WTC11 (cell line): ENCODE measurements around the gene EXOSC7. TPM values are rescaled to one million over a fixed set of nuclear protein-coding genes. Genes with fewer than 3 reads are reported as not detected.

Experiments used
- ATAC-seq: fragments of 200-7000 bp; cut with Tn5 transposase; 2 replicates; pipeline ENCODE4 v1.10.0; 2021; ENCODE audit warnings: mild to moderate bottlenecking, moderate library complexity
- CTCF ChIA-PET: fragments of 300-600 bp; sonication (Branson Sonifier 250); formaldehyde crosslinking; loops from one replicate; lab custom pipeline; 2021; ENCODE audit warnings: antibody characterized with exemption; lab: Charles Lee
- POLR2A ChIA-PET: fragments of 350-600 bp; sonication (Branson Sonifier 250); formaldehyde crosslinking; loops from one replicate; lab custom pipeline; 2021; ENCODE audit warnings: antibody characterized with exemption; lab: Charles Lee
- DNase-seq: peaks from one replicate; pipeline ENCODE4 v3.0.0; 2021; ENCODE audit warnings: low spot score
- H3K27ac Mint-ChIP-seq: 2 replicates; pipeline ENCODE4 v1.8.0; 2021; ENCODE audit warnings: mixed read lengths
- H3K27me3 Mint-ChIP-seq: 2 replicates; pipeline ENCODE4 v1.8.0; 2021; ENCODE audit warnings: low read depth, mild to moderate bottlenecking, moderate library complexity, mixed read lengths
- H3K36me3 Mint-ChIP-seq: 2 replicates; pipeline ENCODE4 v1.8.0; 2021; ENCODE audit warnings: mixed read lengths
- H3K4me1 Mint-ChIP-seq: 2 replicates; pipeline ENCODE4 v1.8.0; 2022; ENCODE audit warnings: mixed read lengths
- H3K4me3 Mint-ChIP-seq: 2 replicates; pipeline ENCODE4 v1.8.0; 2021; ENCODE audit warnings: mild to moderate bottlenecking, moderate library complexity, mixed read lengths
- H3K9me3 Mint-ChIP-seq: 2 replicates; pipeline ENCODE4 v1.8.0; 2021; ENCODE audit warnings: mixed read lengths
- CREM ChIP-seq: sonication (generic); formaldehyde crosslinking; IDR thresholded peaks from 2 replicates; pipeline ENCODE4 v1.8.1; 2022; ENCODE audit warnings: mild to moderate bottlenecking, missing genetic modification reagents, moderate library complexity
- ELF4 ChIP-seq: sonication (generic); formaldehyde crosslinking; IDR thresholded peaks from 2 replicates; pipeline ENCODE4 v1.8.1; 2022; ENCODE audit warnings: low read depth, mild to moderate bottlenecking, moderate library complexity, missing genetic modification reagents
- GRHL2 ChIP-seq: fragments of 250-450 bp; sonication (Bioruptor Pico); IDR thresholded peaks from 2 replicates; pipeline ENCODE4 v1.8.0; 2022; ENCODE audit warnings: mild to moderate bottlenecking, moderate library complexity; ENCODE audit not compliant: insufficient replicate concordance, severe bottlenecking
- HMGA2 ChIP-seq: fragments of 250-450 bp; sonication (Bioruptor Pico); IDR thresholded peaks from 2 replicates; pipeline ENCODE4 v1.4.0; 2021; ENCODE audit warnings: mild to moderate bottlenecking, moderate library complexity
- MYBL2 ChIP-seq: sonication (generic); formaldehyde crosslinking; IDR thresholded peaks from 2 replicates; pipeline ENCODE4 v1.8.1; 2023; ENCODE audit warnings: mild to moderate bottlenecking, moderate library complexity, missing genetic modification reagents
- NFYB ChIP-seq: sonication (generic); formaldehyde crosslinking; conservative IDR thresholded peaks from 2 replicates; pipeline ENCODE4 v1.8.0; 2022; ENCODE audit warnings: low read depth, missing genetic modification reagents
- NR3C1 ChIP-seq: sonication (generic); formaldehyde crosslinking; conservative IDR thresholded peaks from 2 replicates; pipeline ENCODE4 v1.8.1; 2023; ENCODE audit warnings: low read depth, mild to moderate bottlenecking, missing genetic modification reagents
- PRRX2 ChIP-seq: fragments of 250-450 bp; sonication (Bioruptor Pico); IDR thresholded peaks from 2 replicates; pipeline ENCODE4 v1.8.0; 2021; ENCODE audit warnings: mild to moderate bottlenecking
- TEAD4 ChIP-seq: sonication (generic); formaldehyde crosslinking; IDR thresholded peaks from 2 replicates; pipeline ENCODE4 v1.8.0; 2022; ENCODE audit warnings: mild to moderate bottlenecking, missing genetic modification reagents
- ZNF317 ChIP-seq: sonication (generic); formaldehyde crosslinking; IDR thresholded peaks from 2 replicates; pipeline ENCODE4 v1.8.1; 2023; ENCODE audit warnings: low read depth, mild to moderate bottlenecking, moderate library complexity, missing genetic modification reagents, borderline replicate concordance
- ZNF396 ChIP-seq: fragments of 250-450 bp; sonication (Bioruptor Pico); IDR thresholded peaks from 2 replicates; pipeline ENCODE4 v1.8.0; 2021; ENCODE audit warnings: mild to moderate bottlenecking, moderate library complexity, borderline replicate concordance
- ZNF416 ChIP-seq: fragments of 250-450 bp; sonication (Bioruptor Pico); IDR thresholded peaks from 2 replicates; pipeline ENCODE4 v1.9.0; 2021; ENCODE audit warnings: mild to moderate bottlenecking, inconsistent platforms
- total RNA-seq: library from RNA; stranded (reverse); gene quantifications from 3 replicates; pipeline ENCODE4 v1.2.3, GENCODE V29; 2021
- TF ChIP-seq, protein P1 (sequence below): sonication (generic); formaldehyde crosslinking; IDR thresholded peaks from 2 replicates; pipeline ENCODE4 v1.8.0; 2022; ENCODE audit warnings: mild to moderate bottlenecking, missing genetic modification reagents
- TF ChIP-seq, protein P2 (sequence below): sonication (generic); formaldehyde crosslinking; IDR thresholded peaks from 2 replicates; pipeline ENCODE4 v1.8.0; 2023; ENCODE audit warnings: missing genetic modification reagents, mild to moderate bottlenecking, borderline replicate concordance
- TF ChIP-seq, protein P3 (sequence below): fragments of 250-450 bp; sonication (Bioruptor Pico); IDR thresholded peaks from 2 replicates; pipeline ENCODE4 v1.9.0; 2021; ENCODE audit warnings: mild to moderate bottlenecking
- TF ChIP-seq, protein P4 (sequence below): sonication (generic); formaldehyde crosslinking; conservative IDR thresholded peaks from 2 replicates; pipeline ENCODE4 v1.8.1; 2023; ENCODE audit warnings: mild to moderate bottlenecking, low read depth, missing genetic modification reagents, moderate library complexity
- TF ChIP-seq, protein P5 (sequence below): sonication (generic); formaldehyde crosslinking; IDR thresholded peaks from 2 replicates; pipeline ENCODE4 v1.8.1; 2023; ENCODE audit warnings: mild to moderate bottlenecking, missing genetic modification reagents
- TF ChIP-seq, protein P6 (sequence below): fragments of 250-450 bp; sonication (Bioruptor Pico); conservative IDR thresholded peaks from 2 replicates; pipeline ENCODE4 v1.9.0; 2021; ENCODE audit warnings: mild to moderate bottlenecking
- TF ChIP-seq, protein P7 (sequence below): fragments of 250-450 bp; sonication (Bioruptor Pico); IDR thresholded peaks from 2 replicates; pipeline ENCODE4 v1.9.0; 2021; ENCODE audit warnings: moderate library complexity, mild to moderate bottlenecking, inconsistent platforms, borderline replicate concordance
- TF ChIP-seq, protein P8 (sequence below): sonication (generic); formaldehyde crosslinking; IDR thresholded peaks from 2 replicates; pipeline ENCODE4 v1.8.1; 2022; ENCODE audit warnings: low read depth, mild to moderate bottlenecking, moderate library complexity, missing genetic modification reagents, borderline replicate concordance

EXOSC7 gene
- total RNA-seq, 1 experiment from 2014 or later, result 85.7 TPM

DNA sequence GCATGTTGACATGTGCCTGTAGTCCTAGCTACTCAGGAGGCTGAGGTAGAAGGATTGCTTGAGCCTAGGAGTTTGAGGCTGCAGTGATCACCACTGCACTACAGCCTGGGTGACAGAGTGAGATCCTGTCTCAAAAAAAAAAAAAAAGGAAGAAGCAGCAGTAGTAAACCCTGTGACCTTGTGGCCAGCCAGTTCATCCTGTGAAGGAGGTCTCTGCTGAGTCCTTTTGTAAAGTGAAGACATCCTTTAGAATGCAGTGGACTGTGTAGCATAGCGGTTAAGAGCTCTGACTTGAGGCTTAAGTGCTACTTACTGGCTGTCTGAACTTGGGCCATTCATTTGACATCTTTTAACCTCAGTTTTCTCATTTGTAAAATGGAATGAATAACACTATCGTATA lies 8.3 kb downstream of the EXOSC7 start:
- no peaks in the 10 kb centered on the region for H3K27me3 Mint-ChIP-seq
- no peak for ATAC-seq
- H3K9me3 Mint-ChIP-seq, result peaks cover 18% of the 10 kb centered on the region
- no peak for TF ChIP-seq NFYB (CRISPR knock-in tag)
- TF ChIP-seq, protein P1, sequence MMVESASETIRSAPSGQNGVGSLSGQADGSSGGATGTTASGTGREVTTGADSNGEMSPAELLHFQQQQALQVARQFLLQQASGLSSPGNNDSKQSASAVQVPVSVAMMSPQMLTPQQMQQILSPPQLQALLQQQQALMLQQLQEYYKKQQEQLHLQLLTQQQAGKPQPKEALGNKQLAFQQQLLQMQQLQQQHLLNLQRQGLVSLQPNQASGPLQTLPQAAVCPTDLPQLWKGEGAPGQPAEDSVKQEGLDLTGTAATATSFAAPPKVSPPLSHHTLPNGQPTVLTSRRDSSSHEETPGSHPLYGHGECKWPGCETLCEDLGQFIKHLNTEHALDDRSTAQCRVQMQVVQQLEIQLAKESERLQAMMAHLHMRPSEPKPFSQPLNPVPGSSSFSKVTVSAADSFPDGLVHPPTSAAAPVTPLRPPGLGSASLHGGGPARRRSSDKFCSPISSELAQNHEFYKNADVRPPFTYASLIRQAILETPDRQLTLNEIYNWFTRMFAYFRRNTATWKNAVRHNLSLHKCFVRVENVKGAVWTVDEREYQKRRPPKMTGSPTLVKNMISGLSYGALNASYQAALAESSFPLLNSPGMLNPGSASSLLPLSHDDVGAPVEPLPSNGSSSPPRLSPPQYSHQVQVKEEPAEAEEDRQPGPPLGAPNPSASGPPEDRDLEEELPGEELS (CRISPR knock-in tag), result no peak
- TF ChIP-seq PRRX2, result no peak
- TF ChIP-seq CREM (CRISPR knock-in tag), result no peak
- no peak for TF ChIP-seq NR3C1 (CRISPR knock-in tag)
- TF ChIP-seq HMGA2, result no peak
- TF ChIP-seq, protein P2, sequence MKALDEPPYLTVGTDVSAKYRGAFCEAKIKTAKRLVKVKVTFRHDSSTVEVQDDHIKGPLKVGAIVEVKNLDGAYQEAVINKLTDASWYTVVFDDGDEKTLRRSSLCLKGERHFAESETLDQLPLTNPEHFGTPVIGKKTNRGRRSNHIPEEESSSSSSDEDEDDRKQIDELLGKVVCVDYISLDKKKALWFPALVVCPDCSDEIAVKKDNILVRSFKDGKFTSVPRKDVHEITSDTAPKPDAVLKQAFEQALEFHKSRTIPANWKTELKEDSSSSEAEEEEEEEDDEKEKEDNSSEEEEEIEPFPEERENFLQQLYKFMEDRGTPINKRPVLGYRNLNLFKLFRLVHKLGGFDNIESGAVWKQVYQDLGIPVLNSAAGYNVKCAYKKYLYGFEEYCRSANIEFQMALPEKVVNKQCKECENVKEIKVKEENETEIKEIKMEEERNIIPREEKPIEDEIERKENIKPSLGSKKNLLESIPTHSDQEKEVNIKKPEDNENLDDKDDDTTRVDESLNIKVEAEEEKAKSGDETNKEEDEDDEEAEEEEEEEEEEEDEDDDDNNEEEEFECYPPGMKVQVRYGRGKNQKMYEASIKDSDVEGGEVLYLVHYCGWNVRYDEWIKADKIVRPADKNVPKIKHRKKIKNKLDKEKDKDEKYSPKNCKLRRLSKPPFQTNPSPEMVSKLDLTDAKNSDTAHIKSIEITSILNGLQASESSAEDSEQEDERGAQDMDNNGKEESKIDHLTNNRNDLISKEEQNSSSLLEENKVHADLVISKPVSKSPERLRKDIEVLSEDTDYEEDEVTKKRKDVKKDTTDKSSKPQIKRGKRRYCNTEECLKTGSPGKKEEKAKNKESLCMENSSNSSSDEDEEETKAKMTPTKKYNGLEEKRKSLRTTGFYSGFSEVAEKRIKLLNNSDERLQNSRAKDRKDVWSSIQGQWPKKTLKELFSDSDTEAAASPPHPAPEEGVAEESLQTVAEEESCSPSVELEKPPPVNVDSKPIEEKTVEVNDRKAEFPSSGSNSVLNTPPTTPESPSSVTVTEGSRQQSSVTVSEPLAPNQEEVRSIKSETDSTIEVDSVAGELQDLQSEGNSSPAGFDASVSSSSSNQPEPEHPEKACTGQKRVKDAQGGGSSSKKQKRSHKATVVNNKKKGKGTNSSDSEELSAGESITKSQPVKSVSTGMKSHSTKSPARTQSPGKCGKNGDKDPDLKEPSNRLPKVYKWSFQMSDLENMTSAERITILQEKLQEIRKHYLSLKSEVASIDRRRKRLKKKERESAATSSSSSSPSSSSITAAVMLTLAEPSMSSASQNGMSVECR, result no peak
- TF ChIP-seq ELF4, result no peak
- TF ChIP-seq, protein P3, sequence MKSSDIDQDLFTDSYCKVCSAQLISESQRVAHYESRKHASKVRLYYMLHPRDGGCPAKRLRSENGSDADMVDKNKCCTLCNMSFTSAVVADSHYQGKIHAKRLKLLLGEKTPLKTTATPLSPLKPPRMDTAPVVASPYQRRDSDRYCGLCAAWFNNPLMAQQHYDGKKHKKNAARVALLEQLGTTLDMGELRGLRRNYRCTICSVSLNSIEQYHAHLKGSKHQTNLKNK (CRISPR knock-in tag), result no peak
- TF ChIP-seq GRHL2 (CRISPR knock-in tag), result no peak
- no peak for TF ChIP-seq ZNF416
- TF ChIP-seq, protein P4, sequence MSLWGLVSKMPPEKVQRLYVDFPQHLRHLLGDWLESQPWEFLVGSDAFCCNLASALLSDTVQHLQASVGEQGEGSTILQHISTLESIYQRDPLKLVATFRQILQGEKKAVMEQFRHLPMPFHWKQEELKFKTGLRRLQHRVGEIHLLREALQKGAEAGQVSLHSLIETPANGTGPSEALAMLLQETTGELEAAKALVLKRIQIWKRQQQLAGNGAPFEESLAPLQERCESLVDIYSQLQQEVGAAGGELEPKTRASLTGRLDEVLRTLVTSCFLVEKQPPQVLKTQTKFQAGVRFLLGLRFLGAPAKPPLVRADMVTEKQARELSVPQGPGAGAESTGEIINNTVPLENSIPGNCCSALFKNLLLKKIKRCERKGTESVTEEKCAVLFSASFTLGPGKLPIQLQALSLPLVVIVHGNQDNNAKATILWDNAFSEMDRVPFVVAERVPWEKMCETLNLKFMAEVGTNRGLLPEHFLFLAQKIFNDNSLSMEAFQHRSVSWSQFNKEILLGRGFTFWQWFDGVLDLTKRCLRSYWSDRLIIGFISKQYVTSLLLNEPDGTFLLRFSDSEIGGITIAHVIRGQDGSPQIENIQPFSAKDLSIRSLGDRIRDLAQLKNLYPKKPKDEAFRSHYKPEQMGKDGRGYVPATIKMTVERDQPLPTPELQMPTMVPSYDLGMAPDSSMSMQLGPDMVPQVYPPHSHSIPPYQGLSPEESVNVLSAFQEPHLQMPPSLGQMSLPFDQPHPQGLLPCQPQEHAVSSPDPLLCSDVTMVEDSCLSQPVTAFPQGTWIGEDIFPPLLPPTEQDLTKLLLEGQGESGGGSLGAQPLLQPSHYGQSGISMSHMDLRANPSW (CRISPR knock-in tag), result no peak
- TF ChIP-seq TEAD4 (CRISPR knock-in tag), result no peak
- TF ChIP-seq, protein P5, sequence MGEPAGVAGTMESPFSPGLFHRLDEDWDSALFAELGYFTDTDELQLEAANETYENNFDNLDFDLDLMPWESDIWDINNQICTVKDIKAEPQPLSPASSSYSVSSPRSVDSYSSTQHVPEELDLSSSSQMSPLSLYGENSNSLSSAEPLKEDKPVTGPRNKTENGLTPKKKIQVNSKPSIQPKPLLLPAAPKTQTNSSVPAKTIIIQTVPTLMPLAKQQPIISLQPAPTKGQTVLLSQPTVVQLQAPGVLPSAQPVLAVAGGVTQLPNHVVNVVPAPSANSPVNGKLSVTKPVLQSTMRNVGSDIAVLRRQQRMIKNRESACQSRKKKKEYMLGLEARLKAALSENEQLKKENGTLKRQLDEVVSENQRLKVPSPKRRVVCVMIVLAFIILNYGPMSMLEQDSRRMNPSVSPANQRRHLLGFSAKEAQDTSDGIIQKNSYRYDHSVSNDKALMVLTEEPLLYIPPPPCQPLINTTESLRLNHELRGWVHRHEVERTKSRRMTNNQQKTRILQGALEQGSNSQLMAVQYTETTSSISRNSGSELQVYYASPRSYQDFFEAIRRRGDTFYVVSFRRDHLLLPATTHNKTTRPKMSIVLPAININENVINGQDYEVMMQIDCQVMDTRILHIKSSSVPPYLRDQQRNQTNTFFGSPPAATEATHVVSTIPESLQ (CRISPR knock-in tag), result no peak
- TF ChIP-seq, protein P6, sequence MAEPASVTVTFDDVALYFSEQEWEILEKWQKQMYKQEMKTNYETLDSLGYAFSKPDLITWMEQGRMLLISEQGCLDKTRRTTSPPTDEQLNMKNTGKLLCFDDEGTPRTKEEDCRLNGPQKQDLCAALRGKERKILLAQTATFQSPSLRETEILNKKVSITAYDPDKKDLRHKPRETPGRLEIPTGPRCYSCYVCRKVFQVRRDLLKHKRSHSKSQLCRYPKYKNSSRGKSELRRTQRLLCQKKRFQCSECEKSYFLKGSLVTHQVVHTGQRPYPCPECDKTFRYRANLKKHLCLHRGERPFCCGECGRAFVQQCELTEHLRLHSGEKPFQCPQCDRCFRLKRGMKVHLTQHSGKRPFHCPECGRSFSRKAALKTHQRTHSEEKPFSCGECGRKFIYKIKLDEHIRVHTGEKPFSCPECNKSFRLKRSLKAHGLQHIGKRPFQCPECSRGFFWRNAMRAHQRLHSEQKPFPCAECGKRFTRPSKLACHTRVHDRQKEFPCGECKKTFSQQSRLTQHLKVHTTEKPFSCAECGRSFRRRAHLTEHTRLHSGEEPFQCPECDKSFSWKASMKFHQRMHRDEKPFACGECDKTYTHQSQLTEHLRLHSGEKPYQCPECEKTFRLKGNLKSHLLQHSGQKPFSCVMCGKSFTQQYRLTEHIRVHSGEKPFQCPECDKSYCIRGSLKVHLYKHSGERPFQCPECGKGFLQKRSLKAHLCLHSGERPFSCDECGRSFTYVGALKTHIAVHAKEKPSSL (CRISPR knock-in tag), result no peak
- no peak for TF ChIP-seq MYBL2 (CRISPR knock-in tag)
- TF ChIP-seq ZNF317 (CRISPR knock-in tag), result no peak
- TF ChIP-seq, protein P7, sequence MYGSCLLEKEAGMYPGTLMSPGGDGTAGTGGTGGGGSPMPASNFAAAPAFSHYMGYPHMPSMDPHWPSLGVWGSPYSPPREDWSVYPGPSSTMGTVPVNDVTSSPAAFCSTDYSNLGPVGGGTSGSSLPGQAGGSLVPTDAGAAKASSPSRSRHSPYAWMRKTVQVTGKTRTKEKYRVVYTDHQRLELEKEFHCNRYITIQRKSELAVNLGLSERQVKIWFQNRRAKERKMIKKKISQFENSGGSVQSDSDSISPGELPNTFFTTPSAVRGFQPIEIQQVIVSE (CRISPR knock-in tag), result no peak
- TF ChIP-seq, protein P8, sequence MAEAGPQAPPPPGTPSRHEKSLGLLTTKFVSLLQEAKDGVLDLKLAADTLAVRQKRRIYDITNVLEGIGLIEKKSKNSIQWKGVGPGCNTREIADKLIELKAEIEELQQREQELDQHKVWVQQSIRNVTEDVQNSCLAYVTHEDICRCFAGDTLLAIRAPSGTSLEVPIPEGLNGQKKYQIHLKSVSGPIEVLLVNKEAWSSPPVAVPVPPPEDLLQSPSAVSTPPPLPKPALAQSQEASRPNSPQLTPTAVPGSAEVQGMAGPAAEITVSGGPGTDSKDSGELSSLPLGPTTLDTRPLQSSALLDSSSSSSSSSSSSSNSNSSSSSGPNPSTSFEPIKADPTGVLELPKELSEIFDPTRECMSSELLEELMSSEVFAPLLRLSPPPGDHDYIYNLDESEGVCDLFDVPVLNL, result no peak
- TF ChIP-seq ZNF396 (CRISPR knock-in tag), result no peak
- TF ChIP-seq, all 79 proteins: peak for 0
- Mint-ChIP-seq H3K4me1 (peaks cover 19% of the 10 kb centered on the region), H3K27ac (no peak overlapping the region), H3K36me3 (peaks cover 39% of the 10 kb centered on the region), H3K4me3 (no peak overlapping the region)
- ChIA-PET CTCF (interaction anchor here (0.6 to 1.7 kb wide), 3 partner anchors 8 to 34 kb away, joined by 3 to 8 read pairs (median 5); no protein-coding TSS in a partner anchor), POLR2A (interaction anchor here (0.6 to 0.8 kb wide), 2 partner anchors 8 to 49 kb away, joined by 3 to 5 read pairs; partner anchors contain the start of gene EXOSC7)
- DNase-seq, result no peak
